B cell (primary cell): ENCODE measurements around the gene UNC5C. TPM values are rescaled to one million over a fixed set of nuclear protein-coding genes. Genes with fewer than 3 reads are reported as not detected.

Experiments used
- ATAC-seq: fragments of 200-7000 bp; cut with Tn5 transposase; one replicate; pipeline ENCODE4 v1.10.0; 2021; ENCODE audit warnings: low read depth, mild to moderate bottlenecking, moderate number of reproducible peaks, moderate library complexity
- CTCF ChIA-PET: fragments of 350-600 bp; sonication (Branson Sonifier 250); formaldehyde crosslinking; loops from one replicate; lab custom pipeline; 2021; ENCODE audit warnings: antibody characterized with exemption, inconsistent platforms; lab: Charles Lee
- POLR2A ChIA-PET: fragments of 350-600 bp; sonication (Branson Sonifier 250); formaldehyde crosslinking; loops from one replicate; lab custom pipeline; 2021; ENCODE audit warnings: antibody characterized with exemption; lab: Charles Lee
- DNase-seq: peaks from one replicate; pipeline ENCODE4 v3.0.0; 2013
- H2AFZ ChIP-seq: 2 replicates; pipeline ENCODE4 v1.6.1; 2012; ENCODE audit warnings: mild to moderate bottlenecking, low read depth, low read length; ENCODE audit not compliant: insufficient read depth, poor library complexity, severe bottlenecking
- H3K27ac ChIP-seq, 2 donors: 1 replicate in 1 of 2; 2 replicates in 1 of 2; pipeline ENCODE4 v1.5.1; 2012 to 2013; ENCODE audit warnings: low read length in 2 of 2, mild to moderate bottlenecking in 2 of 2, moderate library complexity in 1 of 2
- H3K27me3 ChIP-seq, 4 experiments: fragments of 200-600 bp in 1 of 4; sonication (generic) in 1 of 4; replicated peaks in 1 of 4; 1 replicate in 2 of 4; 2 replicates in 2 of 4; pipeline versions ENCODE4 v1.6.1 to v1.7.0; 2013 to 2016; ENCODE audit warnings: low read length in 3 of 4, mild to moderate bottlenecking in 2 of 4, mixed read lengths in 1 of 4, moderate library complexity in 1 of 4; ENCODE audit not compliant: insufficient read depth in 4 of 4, control insufficient read depth in 3 of 4; ENCODE audit errors: control extremely low read depth in 1 of 4
- H3K36me3 ChIP-seq, 2 experiments: replicated peaks in 1 of 2; 1 replicate in 1 of 2; 2 replicates in 1 of 2; pipeline versions ENCODE4 v1.6.1 to v1.7.1; 2013; ENCODE audit warnings: low read length in 1 of 2; ENCODE audit not compliant: insufficient read depth in 2 of 2, control insufficient read depth in 1 of 2; ENCODE audit errors: control extremely low read depth in 1 of 2, extremely low read depth in 1 of 2
- H3K4me1 ChIP-seq, 2 donors: fragments of 200-600 bp in 1 of 2; sonication (generic) in 1 of 2; 1 replicate in 1 of 2; 2 replicates in 1 of 2; pipeline versions ENCODE4 v1.5.1 to v1.6.1; 2013 to 2017; ENCODE audit warnings: low read length in 2 of 2; ENCODE audit not compliant: control insufficient read depth in 2 of 2, insufficient read depth in 2 of 2
- H3K4me2 ChIP-seq: replicated peaks from 2 replicates; pipeline ENCODE3; 2012; ENCODE audit warnings: mild to moderate bottlenecking, low read depth, low read length; ENCODE audit not compliant: poor library complexity, severe bottlenecking
- H3K4me3 ChIP-seq, 5 experiments: fragments of 200-600 bp in 1 of 5; sonication (generic) in 1 of 5; 1 replicate in 3 of 5; 2 replicates in 2 of 5; pipeline versions ENCODE4 v1.5.1 to v1.7.0; 2011 to 2016; ENCODE audit warnings: low read length in 4 of 5, mild to moderate bottlenecking in 4 of 5, low read depth in 2 of 5, control low read depth in 1 of 5, moderate library complexity in 1 of 5; ENCODE audit not compliant: insufficient read depth in 1 of 5; ENCODE audit errors: control extremely low read depth in 1 of 5, extremely low read depth in 1 of 5
- H3K79me2 ChIP-seq: fragments of 200-600 bp; sonication (generic); one replicate; pipeline ENCODE4 v1.6.0; 2016; ENCODE audit warnings: low read length; ENCODE audit not compliant: control insufficient read depth, insufficient read depth
- H3K9ac ChIP-seq: fragments of 200-600 bp; sonication (generic); 2 replicates; pipeline ENCODE4 v1.6.1; 2017; ENCODE audit warnings: mild to moderate bottlenecking, low read length, moderate library complexity
- H3K9me3 ChIP-seq, 3 donors: one replicate each; pipeline versions ENCODE4 v1.6.1 to v1.7.1; 2013; ENCODE audit warnings: low read length in 2 of 3; ENCODE audit not compliant: control insufficient read depth in 2 of 3, insufficient read depth in 1 of 3; ENCODE audit errors: control extremely low read depth in 1 of 3
- H4K20me1 ChIP-seq: 2 replicates; pipeline ENCODE4 v1.6.0; 2012; ENCODE audit warnings: mild to moderate bottlenecking, low read length; ENCODE audit not compliant: insufficient read depth, control insufficient read depth, poor library complexity, severe bottlenecking
- H3K27ac Mint-ChIP-seq: one replicate; pipeline ENCODE4 v1.8.0; 2021; ENCODE audit warnings: mixed read lengths
- H3K27me3 Mint-ChIP-seq: one replicate; pipeline ENCODE4 v1.8.0; 2021; ENCODE audit warnings: mixed read lengths
- H3K4me1 Mint-ChIP-seq: one replicate; pipeline ENCODE4 v1.8.0; 2021; ENCODE audit warnings: mixed read lengths
- H3K4me3 Mint-ChIP-seq: one replicate; pipeline ENCODE4 v1.8.0; 2021; ENCODE audit warnings: mixed read lengths
- H3K9me3 Mint-ChIP-seq: one replicate; pipeline ENCODE4 v1.8.0; 2022; ENCODE audit warnings: mixed read lengths; ENCODE audit not compliant: insufficient read depth
- EZH2 ChIP-seq: IDR thresholded peaks from 2 replicates; pipeline ENCODE4 v1.6.1; 2012; ENCODE audit warnings: borderline replicate concordance, low read depth, mild to moderate bottlenecking, moderate library complexity, low read length; ENCODE audit not compliant: insufficient read depth, poor library complexity, severe bottlenecking
- WGBS: methylation state at CpG from one replicate; pipeline ENCODE4 v1.1.5; 2013; ENCODE audit warnings: missing lambda C conversion rate; ENCODE audit not compliant: insufficient coverage; 5-methylcytosine and 5-hydroxymethylcytosine counted together
- intact Hi-C: fragments of 100-400 bp; cut with micrococcal nuclease; formaldehyde crosslinking; loops from one replicate; pipeline ENCODE4 v1.10.0; 2022
- polyA plus RNA-seq: library from polyadenylated mRNA; depleted of rRNA; stranded (reverse); fragments of >200 nt; gene quantifications from 2 replicates; pipeline ENCODE4 v1.2.3, GENCODE V29; 2012
- total RNA-seq, 2 donors: library from RNA; stranded (reverse); fragments of 120-200 nt in 1 of 2; gene quantifications; 1 replicate in 1 of 2; 2 replicates in 1 of 2; pipeline versions ENCODE4 v1.2.3 to v1.2.4, GENCODE V29; 2013 to 2022
- TF ChIP-seq, protein P1 (sequence below): fragments of 200-600 bp; IDR thresholded peaks from one replicate; pipeline ENCODE4 v1.8.0; 2022; ENCODE audit warnings: antibody characterized with exemption, mild to moderate bottlenecking

UNC5C gene
- total and polyA plus RNA-seq, 2 donors (not counting 1 experiment from before 2014, with no cell fraction given): not detected

DNA sequence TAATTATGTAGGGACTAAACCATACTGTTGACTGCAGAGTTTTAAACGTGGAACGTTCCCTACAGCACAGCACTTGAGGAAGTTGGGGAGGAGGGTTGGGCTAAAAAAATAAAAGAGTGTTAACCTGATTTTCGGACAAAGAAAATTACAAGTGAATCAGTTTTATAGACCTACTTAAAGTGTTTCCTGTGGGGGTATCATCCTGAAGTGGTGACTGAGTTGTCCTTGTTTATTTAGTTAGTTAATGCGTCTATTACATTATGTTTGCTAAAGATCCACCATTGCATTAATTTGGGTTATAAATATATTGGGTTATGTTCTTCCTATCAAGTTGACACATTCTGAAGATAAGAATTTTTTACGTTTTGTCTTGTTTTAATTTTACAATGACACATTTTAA lies 14.7 kb downstream of the UNC5C start:
- TF ChIP-seq EZH2: no peak
- TF ChIP-seq, protein P1, sequence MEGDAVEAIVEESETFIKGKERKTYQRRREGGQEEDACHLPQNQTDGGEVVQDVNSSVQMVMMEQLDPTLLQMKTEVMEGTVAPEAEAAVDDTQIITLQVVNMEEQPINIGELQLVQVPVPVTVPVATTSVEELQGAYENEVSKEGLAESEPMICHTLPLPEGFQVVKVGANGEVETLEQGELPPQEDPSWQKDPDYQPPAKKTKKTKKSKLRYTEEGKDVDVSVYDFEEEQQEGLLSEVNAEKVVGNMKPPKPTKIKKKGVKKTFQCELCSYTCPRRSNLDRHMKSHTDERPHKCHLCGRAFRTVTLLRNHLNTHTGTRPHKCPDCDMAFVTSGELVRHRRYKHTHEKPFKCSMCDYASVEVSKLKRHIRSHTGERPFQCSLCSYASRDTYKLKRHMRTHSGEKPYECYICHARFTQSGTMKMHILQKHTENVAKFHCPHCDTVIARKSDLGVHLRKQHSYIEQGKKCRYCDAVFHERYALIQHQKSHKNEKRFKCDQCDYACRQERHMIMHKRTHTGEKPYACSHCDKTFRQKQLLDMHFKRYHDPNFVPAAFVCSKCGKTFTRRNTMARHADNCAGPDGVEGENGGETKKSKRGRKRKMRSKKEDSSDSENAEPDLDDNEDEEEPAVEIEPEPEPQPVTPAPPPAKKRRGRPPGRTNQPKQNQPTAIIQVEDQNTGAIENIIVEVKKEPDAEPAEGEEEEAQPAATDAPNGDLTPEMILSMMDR: no peak
- H3K4me3 Mint-ChIP-seq: no peak overlapping the region
- no CpG with 5 or more reads among the region's 5 CpGs for WGBS
- no peaks in the 10 kb centered on the region for H3K27me3 Mint-ChIP-seq
- no peaks in the 10 kb centered on the region for H3K4me1 Mint-ChIP-seq
- DNase-seq (no peak), ATAC-seq (no peak)
- H3K9ac ChIP-seq: no peak overlapping the region
- no peaks in the 10 kb centered on the region for H3K36me3 ChIP-seq
- H3K27ac Mint-ChIP-seq: no peak overlapping the region
- no peaks in the 10 kb centered on the region for H3K4me1 ChIP-seq
- H3K4me2 ChIP-seq: no peak overlapping the region
- H3K27ac ChIP-seq: no peak overlapping the region
- H3K4me3 ChIP-seq: no peak overlapping the region
- H4K20me1 ChIP-seq: no peaks in the 10 kb centered on the region
- ChIA-PET CTCF (no interaction called here), POLR2A (no interaction called here)
- no peaks in the 10 kb centered on the region for H3K9me3 ChIP-seq
- H3K79me2 ChIP-seq: no peaks in the 10 kb centered on the region
- H3K27me3 ChIP-seq: no peaks in the 10 kb centered on the region
- intact Hi-C loops: no loop called here
- no peaks in the 10 kb centered on the region for H3K9me3 Mint-ChIP-seq
- H2AFZ ChIP-seq: no peak overlapping the region

DNA sequence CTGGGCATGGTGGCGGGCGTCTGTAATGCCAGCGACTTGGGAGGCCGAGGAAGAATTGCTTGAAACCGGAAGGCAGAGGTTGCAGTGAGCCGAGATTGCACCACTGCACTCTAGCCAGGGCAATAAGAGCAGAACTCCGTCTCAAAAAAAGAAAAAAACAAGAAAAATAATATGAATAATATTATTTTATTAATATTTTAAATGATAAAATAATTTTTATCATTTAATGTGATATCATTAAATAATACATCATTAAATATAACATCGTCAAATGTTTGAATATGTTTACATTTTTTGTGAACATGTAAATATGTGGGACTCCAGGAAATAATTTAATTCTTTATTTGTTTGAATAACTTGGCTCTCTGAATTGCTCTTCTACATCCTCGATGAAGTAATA lies 15.5 kb downstream of the UNC5C start:
- no peak overlapping the region for H3K4me3 Mint-ChIP-seq
- H3K79me2 ChIP-seq: no peaks in the 10 kb centered on the region
- TF ChIP-seq EZH2: no peak
- TF ChIP-seq, protein P1: no peak
- H3K9me3 ChIP-seq: no peaks in the 10 kb centered on the region
- H3K27me3 Mint-ChIP-seq: no peaks in the 10 kb centered on the region
- no peaks in the 10 kb centered on the region for H3K4me1 ChIP-seq
- no peaks in the 10 kb centered on the region for H3K27me3 ChIP-seq
- DNase-seq (no peak), ATAC-seq (no peak)
- H4K20me1 ChIP-seq: no peaks in the 10 kb centered on the region
- H3K4me1 Mint-ChIP-seq: no peaks in the 10 kb centered on the region
- no peak overlapping the region for H2AFZ ChIP-seq
- POLR2A ChIA-PET: no interaction called here
- no peaks in the 10 kb centered on the region for H3K36me3 ChIP-seq
- CTCF ChIA-PET: no interaction called here
- H3K4me2 ChIP-seq: no peak overlapping the region
- H3K27ac Mint-ChIP-seq: no peak overlapping the region
- no peak overlapping the region for H3K4me3 ChIP-seq
- H3K27ac ChIP-seq: no peak overlapping the region
- no peak overlapping the region for H3K9ac ChIP-seq
- no peaks in the 10 kb centered on the region for H3K9me3 Mint-ChIP-seq
- intact Hi-C loops: no loop called here
- 100% methylated on average over 3 of the region's 9 CpGs for WGBS
